IMR-90 (cell line): ENCODE measurements around the gene PNPLA1. TPM values are rescaled to one million over a fixed set of nuclear protein-coding genes. Genes with fewer than 3 reads are reported as not detected.

ENCODE experiments used
- ATAC-seq: fragments of 200-7000 bp; cut with Tn5 transposase; 2 replicates; pipeline ENCODE4 v1.9.1; 2020; ENCODE audit warnings: low read depth, mild to moderate bottlenecking, moderate library complexity
- BruUV-seq: library from RNA; stranded (reverse); fragments of 400-500 nt; replicated peaks from 2 replicates; lab custom pipeline; 2021; lab: Mats Ljungman, UMichigan
- CTCF ChIA-PET: fragments of 300-600 bp; formaldehyde crosslinking; extraction: SDS; loops from one replicate; lab custom pipeline; 2021; ENCODE audit warnings: antibody characterized with exemption; lab: Yijun Ruan, JAX
- POLR2A ChIA-PET: fragments of 300-600 bp; sonication (Branson Sonifier 250); formaldehyde crosslinking; loops from one replicate; lab custom pipeline; 2022; ENCODE audit warnings: antibody characterized with exemption; ENCODE audit not compliant: unreplicated experiment; lab: Charles Lee
- DNase-seq: peaks from one replicate; pipeline ENCODE4 v3.0.0; 2013
- H2AFZ ChIP-seq: replicated peaks from 2 replicates; pipeline ENCODE3; 2013; ENCODE audit warnings: low read length, mild to moderate bottlenecking; ENCODE audit not compliant: poor library complexity
- H2AK5ac ChIP-seq: 2 replicates; pipeline ENCODE4 v1.6.1; 2013; ENCODE audit warnings: low read depth, low read length, inconsistent platforms
- H2AK9ac ChIP-seq: replicated peaks from 2 replicates; pipeline ENCODE3; 2013; ENCODE audit warnings: mild to moderate bottlenecking, low read depth, low read length, moderate library complexity; ENCODE audit not compliant: poor library complexity
- H2BK120ac ChIP-seq: 2 replicates; pipeline ENCODE4 v1.6.1; 2013; ENCODE audit warnings: low read depth, low read length, inconsistent platforms
- H2BK15ac ChIP-seq: 3 replicates; pipeline ENCODE4 v1.6.1; 2013; ENCODE audit warnings: low read depth, low read length, inconsistent platforms
- H2BK20ac ChIP-seq: 2 replicates; pipeline ENCODE4 v1.6.1; 2013; ENCODE audit warnings: low read depth, mild to moderate bottlenecking, inconsistent platforms, low read length, moderate library complexity
- H2BK5ac ChIP-seq: 2 replicates; pipeline ENCODE4 v1.6.1; 2013; ENCODE audit warnings: mild to moderate bottlenecking, low read depth, low read length, inconsistent platforms; ENCODE audit not compliant: poor library complexity, severe bottlenecking
- H3K14ac ChIP-seq: replicated peaks from 2 replicates; pipeline ENCODE4 v1.6.1; 2013; ENCODE audit warnings: low read depth, low read length, inconsistent platforms
- H3K18ac ChIP-seq: 2 replicates; pipeline ENCODE4 v1.6.1; 2013; ENCODE audit warnings: low read depth, low read length, control low read depth
- H3K23ac ChIP-seq: 2 replicates; pipeline ENCODE4 v1.6.1; 2013; ENCODE audit warnings: low read depth, low read length, inconsistent platforms
- H3K27ac ChIP-seq: 2 replicates; pipeline ENCODE4 v1.5.1; 2013; ENCODE audit warnings: mild to moderate bottlenecking, control low read depth, low read length; ENCODE audit not compliant: insufficient read depth
- H3K27me3 ChIP-seq: 2 replicates; pipeline ENCODE4 v1.6.1; 2013; ENCODE audit warnings: low read length; ENCODE audit not compliant: control insufficient read depth, insufficient read depth
- H3K36me3 ChIP-seq: 2 replicates; pipeline ENCODE4 v1.6.1; 2013; ENCODE audit warnings: low read length, mixed read lengths; ENCODE audit not compliant: control insufficient read depth, insufficient read depth
- H3K4ac ChIP-seq: 2 replicates; pipeline ENCODE4 v1.6.1; 2013; ENCODE audit warnings: low read depth, low read length, inconsistent platforms
- H3K4me1 ChIP-seq: 2 replicates; pipeline ENCODE4 v1.6.1; 2013; ENCODE audit warnings: low read length, mixed read lengths; ENCODE audit not compliant: control insufficient read depth, insufficient read depth
- H3K4me2 ChIP-seq: 2 replicates; pipeline ENCODE4 v1.6.1; 2013; ENCODE audit warnings: low read depth, mild to moderate bottlenecking, control low read depth, low read length, moderate library complexity
- H3K4me3 ChIP-seq: 2 replicates; pipeline ENCODE4 v1.5.1; 2013; ENCODE audit warnings: low read depth, mild to moderate bottlenecking, control low read depth, low read length, moderate library complexity; ENCODE audit not compliant: insufficient read depth
- H3K56ac ChIP-seq: 2 replicates; pipeline ENCODE4 v1.6.1; 2013; ENCODE audit warnings: low read length, inconsistent platforms; ENCODE audit not compliant: insufficient read depth; ENCODE audit errors: extremely low read depth
- H3K79me1 ChIP-seq, 2 experiments: 2 replicates each; pipeline ENCODE4 v1.6.1; 2013; ENCODE audit warnings: low read length in 2 of 2, inconsistent platforms in 1 of 2, low read depth in 1 of 2
- H3K9ac ChIP-seq: 2 replicates; pipeline ENCODE4 v1.6.1; 2013; ENCODE audit warnings: low read depth, low read length, control low read depth
- H3K9me1 ChIP-seq: 2 replicates; pipeline ENCODE4 v1.6.1; 2013; ENCODE audit warnings: low read length, inconsistent platforms; ENCODE audit not compliant: insufficient read depth
- H3K9me3 ChIP-seq: 2 replicates; pipeline ENCODE4 v1.6.1; 2013; ENCODE audit warnings: low read length; ENCODE audit not compliant: control insufficient read depth, insufficient read depth
- H4K20me1 ChIP-seq: 2 replicates; pipeline ENCODE4 v1.6.1; 2013; ENCODE audit warnings: low read length, inconsistent platforms; ENCODE audit not compliant: insufficient read depth
- H4K5ac ChIP-seq: 2 replicates; pipeline ENCODE4 v1.6.1; 2013; ENCODE audit warnings: mild to moderate bottlenecking, low read depth, low read length, control low read depth
- H4K8ac ChIP-seq, 2 experiments: 2 replicates each; pipeline ENCODE4 v1.6.1; 2013; ENCODE audit warnings: low read depth in 2 of 2, low read length in 2 of 2, control low read depth in 1 of 2, inconsistent platforms in 1 of 2
- H4K91ac ChIP-seq: 2 replicates; pipeline ENCODE4 v1.6.1; 2013; ENCODE audit warnings: low read depth, low read length, inconsistent platforms; ENCODE audit not compliant: insufficient read depth
- BHLHE40 ChIP-seq: fragments of 150-350 bp; IDR thresholded peaks from 2 replicates; pipeline ENCODE4 v1.6.1; 2016; ENCODE audit warnings: mild to moderate bottlenecking, low read depth, low read length
- CEBPB ChIP-seq: IDR thresholded peaks from 2 replicates; pipeline ENCODE4 v1.6.1; 2012; ENCODE audit warnings: low read depth, low read length, improper control_type of control experiment
- CHD1 ChIP-seq: IDR thresholded peaks from 2 replicates; pipeline ENCODE4 v1.6.1; 2012; ENCODE audit warnings: low read depth, low read length, improper control_type of control experiment
- MAFK ChIP-seq: IDR thresholded peaks from 2 replicates; pipeline ENCODE4 v1.6.1; 2012; ENCODE audit warnings: low read depth, low read length, improper control_type of control experiment
- MAZ ChIP-seq: IDR thresholded peaks from 2 replicates; pipeline ENCODE4 v1.6.1; 2012; ENCODE audit warnings: low read depth, mild to moderate bottlenecking, low read length, improper control_type of control experiment, moderate library complexity, borderline replicate concordance
- POLR2A ChIP-seq: IDR thresholded peaks from 2 replicates; pipeline ENCODE4 v1.6.1; 2012; ENCODE audit warnings: mild to moderate bottlenecking, low read depth, low read length
- RAD21 ChIP-seq: IDR thresholded peaks from 2 replicates; pipeline ENCODE4 v1.6.1; 2012; ENCODE audit warnings: low read length, improper control_type of control experiment
- RFX5 ChIP-seq: IDR thresholded peaks from 2 replicates; pipeline ENCODE4 v1.8.0; 2012; ENCODE audit warnings: low read depth, mild to moderate bottlenecking, low read length, moderate library complexity
- SMC3 ChIP-seq: fragments of 150-350 bp; IDR thresholded peaks from 2 replicates; pipeline ENCODE4 v1.6.1; 2016; ENCODE audit warnings: low read depth, mild to moderate bottlenecking, antibody characterized with exemption, low read length, moderate library complexity
- USF2 ChIP-seq: fragments of 150-350 bp; IDR thresholded peaks from 2 replicates; pipeline ENCODE4 v1.6.1; 2017; ENCODE audit warnings: mild to moderate bottlenecking, antibody characterized with exemption, low read length, low read depth
- dilution Hi-C: fragments of 300-500 bp; cut with HindIII; formaldehyde crosslinking; loops from one replicate; pipeline ENCODE4 v1.14.3; 2018; ENCODE audit warnings: low sequenced_read_pairs; ENCODE audit not compliant: unreplicated experiment
- in situ Hi-C: fragments of 300-500 bp; cut with MboI; formaldehyde crosslinking; loops from 3 replicates; pipeline ENCODE4 v1.14.3; 2019; ENCODE audit warnings: low sequenced_read_pairs, inconsistent platforms, mixed read lengths
- intact Hi-C: fragments of 100-400 bp; cut with micrococcal nuclease; formaldehyde crosslinking; loops from 2 replicates; pipeline ENCODE4 v1.10.0; 2022
- polyA plus RNA-seq, 3 experiments: library from polyadenylated mRNA; depleted of rRNA; stranded (reverse); fragments of >200 nt; gene quantifications; 2 replicates each; pipeline ENCODE4 v1.2.3, GENCODE V29; 2012; ENCODE audit warnings: low replicate concordance in 1 of 3
- total RNA-seq: library from RNA; depleted of rRNA; stranded (reverse); fragments of >200 nt; gene quantifications from 2 replicates; pipeline ENCODE4 v1.2.3, GENCODE V29; 2012

Gene PNPLA1
- total and polyA plus RNA-seq, 2 of the 4 experiments (the other 2 are of a cell fraction): not detected

GRCh38 chr6:36327919-36328236 lies 58.0 kb downstream of the PNPLA1 start:
- Histone ChIP-seq H2BK15ac (no peak overlapping the region), H3K9ac (no peak overlapping the region), H2BK120ac (no peak overlapping the region), H3K27ac (no peak overlapping the region), H3K4me2 (no peak overlapping the region), H3K4ac (no peak overlapping the region), H4K91ac (no peak overlapping the region), H2BK5ac (no peak overlapping the region), H3K14ac (no peak overlapping the region), H2AFZ (no peak overlapping the region), H3K23ac (no peak overlapping the region), H4K5ac (no peak overlapping the region), H3K56ac (no peak overlapping the region), H2AK5ac (no peak overlapping the region), H2AK9ac (no peak overlapping the region), H3K9me1 (0 out of 2 replicates have a peak, but pooled peaks cover 2% of the 10 kb centered on the region), H3K36me3 (no peaks in the 10 kb centered on the region), H4K8ac (no peak overlapping the region), H3K4me1 (no peaks in the 10 kb centered on the region; the same call in 1 of the 2 replicates), H2BK20ac (no peak overlapping the region), H3K4me3 (no peak overlapping the region), H3K79me1 (no peaks in the 10 kb centered on the region), H4K20me1 (no peaks in the 10 kb centered on the region), H3K18ac (no peak overlapping the region), H3K27me3 (peaks cover 75% of the 10 kb centered on the region), H3K9me3 (no peaks in the 10 kb centered on the region)
- BruUV-seq: no TSS peak
- DNase-seq: no peak
- dilution Hi-C loops: no loop called here
- CTCF ChIA-PET: interaction anchor here (0.6 kb wide), 1 partner anchor 13 kb away, joined by 4 read pairs; no protein-coding TSS in a partner anchor
- in situ Hi-C loops: no loop called here
- no peak for ATAC-seq
- intact Hi-C loops: no loop called here
- POLR2A ChIA-PET: interaction anchor here (0.6 kb wide), 1 partner anchor 25 kb away, joined by 3 read pairs; no protein-coding TSS in a partner anchor
- TF ChIP-seq RAD21: no peak
- no peak for TF ChIP-seq CEBPB
- no peak for TF ChIP-seq CHD1
- TF ChIP-seq POLR2A: no peak
- no peak for TF ChIP-seq SMC3
- TF ChIP-seq BHLHE40: no peak
- no peak for TF ChIP-seq MAZ
- no peak for TF ChIP-seq USF2
- no peak for TF ChIP-seq MAFK
- TF ChIP-seq RFX5: no peak
